HG03342 (cell line): ENCODE results near the gene FBXL7.
A peak's percentile ranks its signal among the peaks of the same experiment; 100 is the strongest.

ENCODE experiments used
- ATAC-seq: cut with Tn5 transposase; IDR thresholded peaks from one replicate; pipeline ENCODE4 v1.9.1; 2021; ENCODE audit warnings: mild to moderate bottlenecking, moderate library complexity; ENCODE audit not compliant: unreplicated experiment

FBXL7 gene

GRCh38 chr5:15499528-15500324 lies at the start of gene FBXL7:
FBXL7 (plus strand) TSS chr5:15500180.
- ATAC-seq: no peak

- ATAC-seq: no peak
Measured at GRCh38 chr5:15450473-15450872, 49.5 kb upstream of the FBXL7 start.

DNA sequence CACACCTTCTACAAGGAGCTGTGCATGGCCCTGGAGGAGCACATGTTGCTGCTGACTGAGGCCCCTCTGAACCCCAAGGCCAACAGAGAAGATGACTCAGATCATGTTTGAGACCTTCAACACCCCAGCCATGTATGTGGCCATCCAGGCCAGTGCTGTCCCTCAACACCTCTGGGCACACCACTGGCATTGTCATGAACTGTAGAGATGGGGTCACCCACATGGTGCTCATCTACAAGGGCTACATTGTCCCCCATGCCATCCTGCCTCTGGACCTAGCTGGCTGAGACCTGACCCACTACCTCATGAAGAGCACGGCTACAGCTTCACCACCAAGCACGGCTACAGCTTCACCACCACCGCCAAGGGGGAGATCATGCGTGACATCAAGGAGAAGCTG lies 49.0 kb upstream of the FBXL7 start:
- no peak for ATAC-seq

DNA sequence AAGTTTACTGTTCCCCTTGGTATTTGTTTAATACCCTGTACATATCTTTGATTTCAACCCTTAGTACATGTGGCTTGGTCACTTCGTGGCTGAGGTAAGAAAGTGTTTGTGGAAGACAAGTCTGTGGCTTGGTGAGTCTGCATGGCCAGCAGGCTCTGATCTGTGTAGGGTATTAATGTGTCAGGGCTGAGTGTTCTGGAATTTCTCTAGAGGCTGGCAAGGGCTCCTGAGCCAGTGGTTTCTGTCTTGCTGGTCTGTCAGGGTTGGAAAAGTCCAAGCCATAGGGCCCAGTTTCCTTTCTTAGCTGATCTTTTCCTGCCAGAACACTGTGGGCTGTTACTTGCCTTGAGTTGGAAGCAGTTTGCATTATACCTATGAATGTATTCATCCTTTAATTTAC lies 48.0 kb upstream of the FBXL7 start:
- ATAC-seq: no peak

- no peak for ATAC-seq
Measured at GRCh38 chr5:15452781-15453180, 47.2 kb upstream of the FBXL7 start.

DNA sequence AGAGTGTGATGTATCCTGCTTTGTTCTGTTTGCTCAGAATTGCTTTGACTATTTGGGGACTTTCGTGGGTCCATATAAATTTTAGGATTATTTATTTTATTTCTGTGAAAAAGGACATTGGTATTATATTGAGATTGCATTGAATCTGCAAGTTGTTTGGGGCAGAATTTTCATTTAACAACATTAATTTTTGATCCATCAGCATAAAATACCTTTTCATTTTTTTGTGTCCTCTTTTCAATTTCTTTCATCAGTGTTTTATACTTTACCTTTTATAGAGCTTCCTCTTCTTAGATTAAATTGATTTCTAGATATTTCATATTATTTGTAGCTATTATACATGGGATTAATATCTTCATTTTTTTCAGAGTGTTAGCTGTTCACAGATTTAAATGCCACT lies 40.8 kb upstream of the FBXL7 start:
- ATAC-seq: no peak

DNA sequence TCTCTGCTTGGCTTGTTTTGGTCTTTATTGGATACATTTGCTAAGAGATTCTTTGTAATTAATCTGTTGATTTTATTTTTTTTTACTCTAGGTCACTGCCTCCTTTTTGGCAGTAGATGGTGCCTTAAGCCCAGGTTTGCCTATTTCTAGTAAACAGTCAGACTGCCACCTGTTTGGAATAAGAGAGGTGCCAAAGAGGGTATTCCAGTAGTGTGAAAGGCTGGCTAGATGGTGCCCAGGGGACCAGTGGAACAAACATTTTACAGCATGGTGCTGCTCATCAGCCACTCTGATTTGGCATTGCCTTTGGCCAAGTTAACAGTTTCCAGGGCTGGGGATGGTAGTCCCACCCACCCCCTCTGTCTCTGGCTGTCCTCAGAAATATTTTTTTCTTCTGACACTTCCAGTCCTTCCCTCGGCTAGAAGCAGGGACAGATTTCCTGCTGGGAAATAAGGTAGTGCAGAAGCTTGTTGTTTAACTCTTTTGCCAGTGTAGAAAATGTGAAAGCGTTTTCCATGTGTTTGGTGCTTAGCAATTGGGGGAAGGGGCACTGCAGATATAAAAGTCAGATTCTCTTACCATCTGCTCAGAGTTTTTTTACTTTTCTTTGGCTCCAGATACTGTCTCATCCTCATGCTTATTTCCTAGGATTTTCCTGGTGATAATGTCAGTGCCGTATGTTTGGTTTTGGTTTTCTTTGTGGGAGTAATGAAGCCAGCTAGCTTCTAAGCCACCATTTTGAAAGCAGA lies 36.6 kb upstream of the FBXL7 start:
- ATAC-seq: no peak

DNA sequence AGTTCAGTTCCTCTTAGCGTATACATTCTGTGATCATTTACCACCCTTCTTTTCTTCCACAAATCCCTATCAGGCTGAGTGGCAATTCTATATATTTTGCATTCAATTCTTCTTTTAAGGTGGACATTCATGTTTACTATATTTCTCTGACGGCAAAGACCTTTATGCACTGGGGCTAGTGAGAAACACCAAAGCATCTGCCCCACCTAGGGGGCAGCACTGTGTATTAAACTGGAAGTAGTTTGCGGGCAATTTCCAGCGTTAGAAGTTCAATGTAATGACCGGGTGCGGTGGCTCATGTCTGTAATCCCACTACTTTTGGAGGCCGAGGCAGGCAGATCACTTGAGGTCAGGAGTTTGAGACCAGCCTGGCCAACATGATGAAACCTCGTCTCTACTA lies 27.9 kb upstream of the FBXL7 start:
- ATAC-seq: no peak

DNA sequence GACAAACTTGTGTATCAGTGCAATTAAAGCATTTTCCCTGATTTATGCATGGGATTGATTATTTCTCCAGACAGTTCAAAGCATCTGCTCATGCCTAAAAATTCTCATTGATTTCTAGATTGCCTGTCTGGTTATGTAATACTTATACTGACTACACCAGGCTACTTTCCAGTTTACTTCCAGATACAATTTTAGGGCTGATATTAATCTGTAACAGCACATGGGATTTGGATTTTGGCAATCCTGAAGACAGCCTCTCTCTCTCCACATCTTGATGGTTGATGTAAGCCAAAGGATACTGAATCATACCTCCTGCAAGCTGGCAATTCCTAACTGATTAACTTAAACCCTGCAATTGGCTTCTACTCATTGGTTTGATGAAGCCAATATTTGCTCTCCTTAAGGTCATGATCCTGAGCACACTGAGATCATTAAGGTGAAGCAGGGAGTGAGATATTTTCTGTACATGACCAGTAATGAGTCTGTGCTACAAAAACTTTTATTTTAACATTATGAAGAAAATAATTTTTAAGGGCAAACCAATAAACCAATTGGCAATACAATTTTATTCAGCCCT lies 25.7 kb upstream of the FBXL7 start:
- ATAC-seq: no peak

- no peak for ATAC-seq
Measured at GRCh38 chr5:15475367-15475766, 24.6 kb upstream of the FBXL7 start.

DNA sequence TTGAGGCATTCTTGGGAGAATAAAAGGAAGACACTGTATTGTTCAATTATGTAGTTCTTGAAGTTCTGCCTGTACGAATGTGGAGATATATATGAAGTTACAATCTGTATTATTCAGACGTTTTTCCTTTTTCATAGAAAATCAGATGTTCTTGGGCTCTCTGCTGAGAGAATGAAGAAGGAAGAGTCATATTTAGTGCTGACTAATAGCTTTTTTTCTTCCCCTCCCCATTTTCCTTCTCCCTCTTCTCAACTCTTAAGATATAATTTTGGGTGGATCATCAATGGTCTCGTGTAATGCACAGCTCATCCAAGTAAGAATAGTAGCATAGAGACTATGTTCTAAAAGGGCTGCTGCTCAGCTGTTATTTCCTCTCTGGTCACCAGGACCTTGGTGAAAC lies 23.0 kb upstream of the FBXL7 start:
- no peak for ATAC-seq

GRCh38 chr5:15480436-15480835 lies 19.5 kb upstream of the FBXL7 start:
- no peak for ATAC-seq

- ATAC-seq: no peak
Measured at GRCh38 chr5:15483351-15484097, 16.5 kb upstream of the FBXL7 start.

DNA sequence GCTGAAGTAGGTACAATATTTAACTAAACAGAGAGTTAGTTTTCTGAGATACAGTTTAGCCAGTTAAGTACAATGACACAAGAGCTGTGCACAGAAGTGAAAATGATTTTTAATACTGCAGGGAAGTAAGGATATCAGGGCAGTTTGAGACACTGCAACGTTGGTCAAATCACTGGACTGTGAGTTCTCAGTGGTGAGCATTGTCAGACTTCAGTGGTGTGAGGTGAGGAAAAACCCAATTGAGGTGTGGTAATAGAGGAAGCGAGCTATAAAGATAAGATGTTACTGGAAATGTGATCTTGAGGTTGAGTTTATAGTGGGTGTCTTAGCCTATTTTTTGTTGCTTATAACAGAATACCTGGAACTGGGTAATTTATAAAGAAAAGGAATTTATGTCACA lies 12.8 kb upstream of the FBXL7 start:
- peak; percentile 76 for ATAC-seq

DNA sequence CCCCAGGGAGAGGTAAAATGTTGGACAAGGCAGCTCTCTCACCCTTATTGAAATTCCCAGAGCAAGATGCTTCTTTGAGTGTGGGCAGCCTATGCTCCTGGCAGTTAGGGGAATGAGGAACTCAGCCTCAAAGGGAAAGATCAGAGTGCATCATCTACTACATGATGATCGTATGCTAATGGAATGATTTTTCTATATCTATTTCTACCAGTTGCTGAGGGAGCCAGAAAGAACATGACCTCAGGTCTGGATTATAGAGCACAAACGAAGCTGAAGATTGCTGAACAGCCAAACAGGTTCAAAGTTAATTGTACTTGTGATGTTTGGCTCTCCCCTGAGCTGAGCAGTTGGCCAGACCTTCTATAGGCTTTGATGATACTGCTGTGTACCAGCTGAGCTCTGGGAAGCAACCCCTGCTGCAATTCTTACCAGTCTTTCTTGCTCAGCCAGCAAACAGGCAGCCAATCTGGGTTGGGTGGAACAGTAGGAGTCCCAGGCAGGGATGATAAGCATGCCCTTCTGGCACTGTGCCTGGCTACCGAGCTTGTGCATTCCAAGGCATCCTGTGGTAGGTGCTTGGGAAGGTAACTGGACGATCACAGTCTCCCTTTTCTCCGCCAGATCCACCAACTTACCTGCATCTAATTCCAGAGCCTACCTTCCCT lies 10.3 kb upstream of the FBXL7 start:
- ATAC-seq: no peak

- ATAC-seq: no peak
Measured at GRCh38 chr5:15492545-15492944, 7.4 kb upstream of the FBXL7 start.

DNA sequence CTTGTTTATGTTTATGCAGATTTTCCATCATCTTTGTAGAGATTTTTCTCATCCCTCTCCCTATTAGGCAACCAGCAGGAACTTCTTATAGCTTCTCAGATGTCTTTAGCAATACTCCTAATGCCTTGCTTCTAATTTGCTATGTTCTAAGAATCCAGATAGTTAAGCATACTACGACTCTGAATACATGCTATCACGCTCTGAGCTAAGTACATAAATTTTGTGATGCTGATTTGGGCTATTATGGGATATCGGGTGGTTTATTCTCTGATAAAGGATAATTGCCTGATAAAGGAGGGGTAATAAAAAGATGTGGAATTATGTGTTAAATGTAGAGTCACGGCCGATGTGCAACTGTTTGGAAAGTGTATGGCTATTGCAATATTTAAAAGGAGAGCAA lies 6.5 kb upstream of the FBXL7 start:
- no peak for ATAC-seq

DNA sequence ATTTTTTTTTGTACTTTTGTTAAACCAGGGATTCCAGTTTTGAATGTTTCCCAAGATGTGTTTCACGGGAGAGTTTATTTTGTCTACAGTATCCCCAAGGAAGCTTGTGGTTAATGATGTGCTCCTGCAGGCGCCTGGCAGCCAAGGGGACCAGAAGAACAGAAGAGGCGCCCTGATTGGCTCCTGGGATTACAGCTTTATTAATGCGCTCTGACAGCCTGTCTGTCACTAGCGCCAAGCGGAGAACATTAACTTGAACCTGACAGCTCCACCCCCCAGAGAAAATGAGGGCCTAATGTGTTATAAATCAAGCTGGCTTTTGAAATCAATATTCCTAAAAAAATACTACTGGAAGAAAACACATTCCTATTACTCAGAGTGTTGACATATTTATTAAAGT lies 5.0 kb upstream of the FBXL7 start:
- no peak for ATAC-seq

DNA sequence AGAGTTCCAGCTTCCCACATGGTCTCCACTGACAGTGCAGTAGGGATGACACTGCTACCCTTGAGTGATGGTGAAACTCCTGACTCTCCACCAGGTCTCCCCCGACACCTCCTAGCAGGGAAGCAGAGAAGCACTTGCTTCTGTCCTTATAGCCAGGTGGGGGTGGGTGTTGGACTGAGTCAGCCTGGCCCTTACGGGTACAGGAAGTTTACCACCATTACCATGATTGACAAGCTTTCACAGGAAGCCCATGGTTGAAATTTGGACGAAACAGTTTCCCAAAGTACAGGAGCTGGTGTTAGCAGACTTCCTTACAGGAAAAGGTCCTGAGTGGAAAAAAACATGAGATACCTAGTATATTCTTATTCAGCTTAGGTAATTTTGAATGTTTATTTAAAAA lies 3.1 kb upstream of the FBXL7 start:
- no peak for ATAC-seq

GRCh38 chr5:15500325-15501001 lies 483 bp downstream of the FBXL7 start:
- no peak for ATAC-seq
